Hippocampal formation (tissue), 2 donors: ENCODE results near the gene CXCR5.

ENCODE experiments used
- DNase-seq, 2 donors: peaks; one replicate each; lab custom pipeline; 2025; lab: John Stamatoyannopoulos, UW

Gene CXCR5

DNA sequence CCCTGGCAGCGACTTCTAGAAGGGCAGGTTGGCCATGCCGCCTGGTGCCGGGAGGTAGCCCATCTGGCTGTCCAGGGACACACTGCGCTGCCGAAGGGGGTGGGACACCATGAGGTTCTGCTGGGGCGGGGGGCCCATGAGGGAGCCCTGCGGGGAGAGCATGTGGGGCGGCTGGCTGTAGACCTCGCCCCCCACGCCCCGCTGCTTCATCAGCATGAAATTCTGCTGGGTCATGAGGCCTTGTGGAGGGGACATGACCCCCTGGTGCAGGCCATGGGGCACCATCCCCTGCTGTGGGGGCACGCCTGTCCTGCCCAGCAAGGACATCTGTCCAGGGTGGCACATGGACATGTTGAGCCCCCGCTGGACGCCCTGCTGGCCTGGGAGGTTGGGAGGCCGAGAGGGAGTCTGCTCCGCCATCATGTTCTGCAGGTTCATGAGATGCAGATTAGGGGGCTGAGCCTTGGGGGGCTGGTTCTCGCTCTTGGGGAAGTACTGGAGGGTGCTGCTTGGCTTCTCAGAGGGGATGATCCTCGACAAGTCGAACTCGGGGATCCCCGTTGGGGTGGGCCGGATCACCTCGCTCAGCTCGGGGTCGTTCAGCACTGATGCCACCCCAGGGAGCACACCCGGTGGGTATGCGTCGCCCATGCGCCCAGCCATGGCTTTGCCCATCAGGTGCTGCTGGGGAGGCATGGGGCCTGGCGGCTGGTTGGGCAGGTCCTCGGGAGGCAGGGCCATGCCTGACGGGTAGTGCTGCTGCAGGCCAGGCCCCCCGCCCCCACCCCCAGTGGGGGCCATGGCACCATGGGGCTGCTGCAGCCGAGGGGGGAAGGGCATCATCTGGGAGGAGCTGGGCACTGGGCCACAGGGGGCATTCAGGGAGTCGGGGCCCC is 15.0 kb downstream of the CXCR5 start:
- DNase-seq: no peak

DNA sequence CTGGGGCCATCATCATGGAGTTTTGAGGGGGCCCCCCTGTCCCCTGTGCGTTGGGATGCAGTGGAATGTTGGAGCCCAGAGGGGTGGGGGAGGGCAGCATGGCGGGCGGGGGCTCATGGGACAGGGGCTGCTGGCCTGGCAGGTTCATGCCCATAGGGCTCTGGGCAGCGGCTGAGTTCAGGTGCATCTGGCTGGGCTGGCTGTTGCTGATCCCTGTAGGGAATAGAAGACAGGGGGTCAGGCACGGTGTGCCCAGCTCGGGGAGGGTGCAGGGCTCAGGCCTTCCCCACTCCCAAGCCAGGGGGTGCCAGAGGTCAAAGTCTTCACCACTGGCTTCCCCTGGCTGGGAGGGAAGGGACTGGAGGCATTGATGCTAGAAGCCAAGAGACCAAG is 15.6 kb downstream of the CXCR5 start:
- no peak for DNase-seq

DNA sequence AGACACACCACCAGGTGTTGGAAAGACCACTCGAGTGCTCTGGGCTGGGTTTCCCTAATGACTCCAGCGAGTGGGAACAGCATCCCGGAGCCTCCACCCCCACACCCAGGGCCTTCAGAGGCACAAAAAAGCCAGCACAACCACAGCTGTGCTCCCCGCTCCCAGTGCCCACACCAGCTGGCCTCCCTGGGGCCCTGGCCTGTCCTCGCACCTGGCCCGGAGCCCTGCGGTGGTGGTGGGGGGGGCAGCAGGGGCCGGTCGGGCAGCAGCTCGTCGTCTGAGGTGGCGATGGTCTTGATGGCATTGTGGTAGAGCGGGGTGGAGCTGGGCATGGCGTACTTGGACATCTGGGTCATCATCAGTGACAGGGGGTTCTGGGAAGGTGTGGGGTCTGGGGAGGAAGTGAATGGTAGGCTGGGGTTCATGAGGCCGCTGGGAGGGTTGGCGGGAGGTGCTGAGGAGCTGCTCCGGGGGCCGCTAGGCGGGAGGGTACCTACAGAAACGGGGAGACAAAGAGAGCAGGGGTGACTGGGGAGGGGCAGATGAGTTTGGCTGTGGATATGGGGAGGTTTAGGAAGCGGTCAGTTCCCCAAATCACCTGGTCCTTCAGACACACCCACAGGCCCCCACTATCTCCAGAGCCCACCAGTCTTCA is 16.1 kb downstream of the CXCR5 start:
- DNase-seq: no peak

DNA sequence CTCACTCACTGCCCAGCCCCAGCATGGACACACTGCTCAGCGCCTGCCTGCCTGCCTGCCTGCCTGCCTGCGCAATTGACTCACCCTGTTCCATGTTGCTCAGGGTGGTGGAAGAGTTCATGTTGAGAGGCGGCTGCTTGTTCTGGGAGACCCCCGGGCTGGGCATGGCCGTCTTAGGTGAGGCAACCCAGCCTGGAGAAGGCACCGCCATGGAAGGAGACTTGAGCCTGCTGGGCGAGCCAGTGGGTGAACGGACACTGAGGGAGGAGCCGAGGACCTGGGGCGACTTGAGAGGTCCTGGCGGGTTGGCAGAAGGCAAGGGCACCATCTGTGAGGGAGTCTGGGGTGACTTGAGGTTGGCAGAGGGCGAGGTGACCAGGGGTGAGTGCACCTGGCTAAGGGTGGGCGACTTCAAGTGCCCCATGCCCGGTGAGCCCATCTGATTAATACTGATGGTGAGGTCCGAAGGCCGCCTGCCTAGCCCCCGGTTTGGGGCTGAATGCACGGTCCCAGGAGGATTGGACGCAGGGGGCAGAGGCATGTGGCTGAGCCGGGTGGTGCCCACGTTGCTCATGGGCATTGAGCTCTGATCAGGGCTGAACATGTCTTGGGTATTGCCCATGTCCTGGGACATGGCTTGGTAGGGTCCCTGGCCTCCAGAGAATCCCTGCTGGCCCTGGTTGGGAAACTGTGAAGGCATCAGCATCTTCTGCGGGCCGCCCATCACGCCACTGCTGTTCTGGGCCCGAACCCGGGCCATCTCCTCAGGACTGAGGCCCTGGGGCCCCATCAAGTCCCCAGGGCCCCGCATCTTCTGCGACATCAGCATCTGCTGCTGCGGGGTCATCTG is 17.1 kb downstream of the CXCR5 start:
- DNase-seq: no peak

DNA sequence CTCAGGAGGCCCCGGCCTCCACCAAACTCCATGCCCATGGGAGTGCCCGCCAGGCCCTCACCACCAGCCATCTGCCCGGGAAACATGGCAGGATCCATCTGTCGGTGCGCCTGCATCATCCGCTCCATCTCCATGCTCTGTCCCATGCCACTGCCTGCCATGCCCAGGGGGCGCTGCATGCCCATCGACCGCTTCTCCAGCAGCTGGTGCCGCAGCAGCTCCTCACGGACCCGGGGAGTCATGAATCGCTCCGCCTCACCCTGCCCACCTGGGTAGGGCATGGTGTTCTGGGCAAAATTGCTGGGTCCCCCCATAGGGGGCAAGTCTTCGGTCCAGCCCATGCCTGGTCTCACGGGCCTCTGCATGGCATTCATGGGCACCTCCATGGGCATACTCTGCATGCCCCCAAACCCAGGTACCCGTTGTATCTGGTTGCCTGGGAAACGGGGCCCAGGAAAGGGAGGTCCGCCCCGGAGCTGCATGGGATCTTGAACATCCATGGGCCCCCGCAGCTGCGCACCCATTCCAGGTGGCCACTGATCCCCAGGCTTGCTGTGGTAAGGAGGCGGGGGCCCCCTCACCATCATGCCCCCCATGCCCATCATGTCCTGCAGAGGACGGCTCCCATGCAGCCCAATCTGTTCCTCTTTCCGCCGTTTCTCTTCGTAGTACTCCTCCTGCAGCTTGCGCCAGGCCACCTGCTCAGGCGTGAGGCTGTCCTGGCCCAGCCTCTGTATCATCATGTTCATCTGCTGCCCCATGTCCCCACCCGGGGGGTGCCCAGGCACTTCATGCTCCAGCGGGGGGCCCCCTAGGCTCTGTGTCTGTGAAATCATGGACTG is 18.0 kb downstream of the CXCR5 start:
- DNase-seq: no peak

DNA sequence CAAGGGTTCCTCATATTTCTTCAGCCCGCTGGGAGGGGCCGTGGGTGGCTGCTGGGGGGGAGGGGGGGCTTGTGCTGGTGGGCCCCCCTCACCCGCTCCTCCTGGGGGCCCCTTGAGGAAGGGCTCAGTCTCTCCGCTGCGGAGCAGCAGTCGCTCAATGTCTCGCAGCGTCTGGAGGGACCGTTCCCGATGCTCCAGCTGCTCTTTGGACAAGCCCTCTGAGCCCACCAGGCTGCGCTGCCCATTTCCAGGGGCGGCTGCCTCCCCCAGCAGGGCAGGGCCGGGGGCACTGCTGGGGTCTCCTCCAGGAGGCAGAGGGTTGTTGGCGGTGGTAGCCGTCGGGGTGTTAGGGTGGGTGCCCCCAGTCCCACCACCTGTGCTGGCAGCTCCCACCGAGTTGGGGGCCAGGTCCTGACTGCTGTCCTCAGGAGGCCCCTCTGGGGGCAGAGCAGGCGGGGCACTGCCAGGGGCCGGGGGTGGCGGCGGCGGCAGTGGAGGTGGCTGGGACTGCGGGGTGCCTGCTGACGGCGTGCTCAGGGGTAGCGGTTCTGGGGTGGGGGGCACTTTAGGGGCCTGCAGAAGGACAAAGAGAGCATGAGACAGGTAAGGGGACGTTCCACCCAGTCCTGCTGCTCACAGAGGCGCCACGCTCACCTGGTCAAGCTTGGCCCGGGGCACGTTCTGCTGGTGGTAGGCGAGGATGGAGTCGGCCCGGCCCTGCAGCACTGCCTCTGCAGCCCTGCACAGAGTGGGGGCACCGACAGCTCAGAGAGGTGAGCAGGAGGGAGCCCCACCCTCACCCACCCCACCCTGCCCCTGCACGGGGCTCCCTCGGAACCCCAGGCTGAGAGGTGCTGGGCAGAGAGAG is 18.9 kb downstream of the CXCR5 start:
- DNase-seq: no peak

DNA sequence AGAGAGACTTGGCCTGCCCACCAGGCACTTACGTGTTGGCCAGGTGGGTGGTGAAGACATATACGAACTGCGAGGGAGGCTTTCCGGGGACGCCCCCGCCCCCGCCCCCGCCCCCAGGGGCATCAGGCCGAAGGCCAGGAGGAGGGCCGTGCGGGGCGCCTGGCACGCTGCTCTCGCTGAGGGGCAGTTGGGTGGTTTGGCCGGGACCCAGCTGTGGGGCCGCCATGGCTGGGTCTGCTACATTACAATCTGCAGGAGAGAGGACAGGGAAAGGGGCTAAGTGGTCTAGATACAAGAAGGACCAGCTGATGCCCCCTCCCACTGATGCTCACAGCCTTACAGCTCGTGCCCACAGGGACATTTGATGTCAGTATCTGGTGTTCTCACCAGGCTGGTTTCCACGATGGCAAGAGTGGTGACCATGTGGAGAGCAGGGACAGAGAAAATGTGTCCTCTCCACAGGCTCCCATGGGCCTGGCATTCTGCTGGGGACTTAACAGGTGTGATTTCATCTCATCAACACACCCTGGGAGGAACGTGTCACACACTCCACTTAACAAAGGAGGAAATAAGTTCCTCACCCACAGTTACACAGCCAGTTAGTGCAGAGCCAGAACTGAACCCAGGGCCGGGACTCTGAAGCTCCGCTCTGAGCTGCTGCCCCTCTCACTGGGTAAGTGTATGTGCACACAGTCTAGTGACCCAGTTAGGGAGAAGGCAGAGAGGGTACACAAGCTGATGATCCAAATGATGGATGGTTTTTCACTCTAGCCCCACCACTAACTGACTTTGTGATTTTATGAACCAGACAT is 19.7 kb downstream of the CXCR5 start:
- DNase-seq: no peak

DNA sequence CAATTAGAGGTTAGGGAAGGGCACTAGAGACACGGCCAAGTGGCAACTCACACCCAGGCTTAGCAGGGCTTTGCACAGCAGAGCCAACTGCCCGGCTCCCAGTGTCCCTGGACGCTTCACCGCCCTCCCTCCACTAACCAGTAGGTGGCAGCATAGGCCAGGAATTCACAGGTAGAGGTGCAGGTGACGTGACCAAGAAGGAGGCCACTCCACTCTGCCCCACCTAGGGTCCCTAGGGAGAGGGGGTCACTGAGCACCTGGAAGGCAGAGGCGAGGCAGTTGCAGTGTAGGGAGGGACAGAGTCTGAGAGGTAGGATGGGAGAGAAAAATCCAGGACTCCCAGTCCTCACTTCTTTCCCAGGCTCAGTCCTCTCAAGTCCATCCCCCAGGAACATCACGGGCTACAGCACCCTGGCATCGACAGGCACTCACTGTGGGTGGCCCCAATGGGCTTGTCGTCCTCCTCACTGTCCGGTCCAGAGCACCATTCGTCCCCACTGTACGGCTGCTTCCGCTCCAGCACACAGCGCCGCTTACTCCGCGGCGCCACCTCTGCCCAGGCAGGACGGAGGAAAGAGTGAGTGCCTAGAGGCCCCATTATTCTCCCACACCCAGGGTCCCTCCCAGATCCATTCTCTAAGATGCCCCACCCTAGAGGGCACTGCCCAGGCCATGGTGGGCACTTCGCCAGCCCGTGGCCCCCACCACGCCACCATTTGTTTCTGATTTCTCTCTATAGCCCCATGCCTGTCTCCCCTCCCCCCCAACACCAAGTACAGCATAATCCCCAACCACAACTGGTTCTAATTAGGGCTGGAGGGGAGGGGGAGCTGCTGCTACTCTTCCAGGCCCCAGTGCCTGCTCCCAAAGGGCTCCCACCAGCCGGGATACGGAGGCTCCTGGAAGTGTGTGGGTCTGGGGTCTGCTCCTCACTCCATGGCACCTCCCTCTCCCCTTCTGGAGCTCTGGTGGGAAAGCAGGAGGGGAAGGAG is 23.7 kb downstream of the CXCR5 start:
- peak; percentile 62 to 82 for DNase-seq

DNA sequence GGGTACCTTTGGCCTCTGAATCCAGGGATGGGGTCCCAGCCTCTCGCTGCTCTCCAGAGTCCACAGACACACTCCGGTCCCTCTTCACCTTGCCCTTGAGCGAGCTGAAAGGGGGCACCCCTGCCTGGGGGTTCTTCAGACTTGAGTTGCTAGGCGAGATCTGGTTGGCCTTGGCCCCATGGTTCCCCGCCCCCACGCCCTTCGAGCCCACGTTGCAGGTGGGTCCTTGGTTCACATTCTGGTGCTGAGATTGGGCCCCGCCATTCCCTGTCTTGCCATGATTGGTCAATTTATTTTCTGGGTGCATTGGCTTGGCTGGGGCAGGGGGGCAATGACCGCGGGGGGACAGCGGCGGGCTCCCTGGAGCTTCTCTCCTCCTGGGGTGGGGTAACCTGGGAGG is 24.6 kb downstream of the CXCR5 start:
- DNase-seq: no peak

DNA sequence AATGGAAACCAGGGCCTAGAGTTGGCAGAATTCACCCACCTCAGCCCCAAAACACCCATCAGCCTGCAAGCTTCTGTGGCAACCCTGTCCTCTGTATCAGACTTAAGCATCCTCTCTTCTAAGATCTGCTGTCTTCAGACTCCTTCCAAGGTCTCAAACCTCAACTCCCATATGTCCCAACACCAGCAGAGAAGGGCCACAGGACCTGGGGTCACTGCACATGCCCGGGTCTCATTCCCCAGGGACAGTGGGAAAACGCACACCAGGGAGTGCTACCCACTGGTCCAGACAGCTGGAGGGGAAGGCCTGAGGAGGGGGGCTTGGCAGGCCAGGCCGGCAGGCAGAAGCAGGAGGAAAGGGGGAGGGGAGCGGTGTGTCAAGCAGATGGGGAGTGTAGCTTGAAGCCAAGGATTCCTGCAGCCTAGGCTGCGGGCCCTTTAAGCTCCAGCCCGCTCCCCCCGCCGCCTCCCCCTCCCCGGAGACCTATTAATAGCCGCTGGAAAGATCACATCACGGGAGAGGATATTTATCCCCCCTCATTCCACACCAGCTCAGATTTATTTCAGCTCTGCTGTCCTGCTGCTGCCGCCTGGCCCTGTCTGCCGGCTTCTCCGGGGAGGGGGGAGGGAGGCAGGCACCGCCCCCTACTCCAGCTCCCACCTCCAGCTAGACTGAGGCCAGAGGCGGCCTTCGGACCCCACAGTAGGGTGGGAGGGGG is 25.4 kb downstream of the CXCR5 start:
- DNase-seq: peak; percentile 41 to 71

DNA sequence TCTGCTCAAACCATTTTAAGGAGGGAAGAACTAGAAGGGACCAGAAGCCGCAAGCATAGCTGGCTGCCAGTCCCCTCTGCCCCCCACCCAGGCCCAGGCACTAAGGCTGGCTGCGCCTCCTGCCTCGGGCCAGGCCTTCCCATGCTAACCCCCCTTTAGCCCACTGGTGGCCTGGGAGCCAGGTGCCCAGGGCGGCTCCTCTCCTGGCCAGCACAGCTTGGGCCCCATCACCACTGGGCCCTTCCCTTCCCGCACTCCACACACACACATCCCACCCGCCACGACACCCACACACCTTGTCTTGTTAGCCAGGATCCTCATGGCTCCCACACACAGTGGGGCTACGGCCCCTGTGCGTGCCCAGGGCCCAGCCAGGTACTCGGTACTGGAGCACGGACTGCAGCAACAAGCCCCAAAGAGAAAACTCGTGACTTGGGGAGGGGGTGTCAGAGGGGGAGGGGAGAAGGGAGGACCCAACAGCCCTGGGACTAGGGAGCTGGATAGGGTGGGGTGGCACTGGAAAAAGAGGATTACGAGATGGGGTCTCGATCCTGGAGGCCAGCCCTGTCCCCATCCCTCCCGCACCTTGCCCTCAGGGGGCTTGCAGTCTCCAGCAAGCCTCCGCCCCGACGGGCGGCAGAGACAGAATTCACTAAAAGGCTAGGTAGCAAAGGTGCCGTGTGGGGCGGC is 26.1 kb downstream of the CXCR5 start:
- no peak for DNase-seq

DNA sequence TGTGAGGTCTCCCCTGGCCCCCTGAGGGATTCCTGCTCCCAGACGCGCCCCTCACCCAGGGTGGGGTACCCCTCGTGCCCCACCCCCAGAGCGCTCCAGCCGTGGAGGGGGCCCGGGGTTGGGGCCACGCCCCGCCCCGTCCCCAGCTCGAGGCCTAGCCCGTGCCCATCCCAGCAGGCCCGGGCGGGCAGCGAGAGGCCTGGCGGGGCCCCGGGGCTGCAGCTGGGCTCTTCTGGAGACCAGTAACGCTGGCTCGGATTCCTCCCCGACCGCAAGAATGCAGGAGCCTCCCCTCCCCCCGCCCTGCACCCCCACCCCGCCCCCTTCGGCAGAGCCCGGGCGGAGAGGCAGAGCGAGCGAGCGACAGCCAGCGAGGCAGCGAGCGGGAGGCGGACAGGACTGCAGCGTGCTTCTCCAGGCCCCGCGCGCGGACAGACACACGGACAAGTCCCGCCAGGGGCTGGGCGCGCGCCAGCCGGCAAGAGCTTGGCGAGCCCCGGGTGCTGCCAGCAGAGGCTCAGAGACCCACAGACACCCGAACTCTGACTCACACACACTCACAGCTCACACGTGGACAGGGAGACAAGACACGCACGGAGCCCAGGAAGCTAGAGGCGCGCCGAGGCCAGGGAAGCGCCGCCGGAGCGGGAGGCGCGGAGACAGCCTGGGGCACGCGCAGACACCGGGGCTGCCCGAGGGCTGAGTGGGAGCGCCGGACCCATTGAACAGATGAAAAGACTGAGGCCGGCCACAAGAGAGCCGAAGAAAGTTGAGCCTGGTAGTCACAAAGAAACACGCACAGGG is 26.8 kb downstream of the CXCR5 start:
- peak; percentile 44 to 67 for DNase-seq

DNA sequence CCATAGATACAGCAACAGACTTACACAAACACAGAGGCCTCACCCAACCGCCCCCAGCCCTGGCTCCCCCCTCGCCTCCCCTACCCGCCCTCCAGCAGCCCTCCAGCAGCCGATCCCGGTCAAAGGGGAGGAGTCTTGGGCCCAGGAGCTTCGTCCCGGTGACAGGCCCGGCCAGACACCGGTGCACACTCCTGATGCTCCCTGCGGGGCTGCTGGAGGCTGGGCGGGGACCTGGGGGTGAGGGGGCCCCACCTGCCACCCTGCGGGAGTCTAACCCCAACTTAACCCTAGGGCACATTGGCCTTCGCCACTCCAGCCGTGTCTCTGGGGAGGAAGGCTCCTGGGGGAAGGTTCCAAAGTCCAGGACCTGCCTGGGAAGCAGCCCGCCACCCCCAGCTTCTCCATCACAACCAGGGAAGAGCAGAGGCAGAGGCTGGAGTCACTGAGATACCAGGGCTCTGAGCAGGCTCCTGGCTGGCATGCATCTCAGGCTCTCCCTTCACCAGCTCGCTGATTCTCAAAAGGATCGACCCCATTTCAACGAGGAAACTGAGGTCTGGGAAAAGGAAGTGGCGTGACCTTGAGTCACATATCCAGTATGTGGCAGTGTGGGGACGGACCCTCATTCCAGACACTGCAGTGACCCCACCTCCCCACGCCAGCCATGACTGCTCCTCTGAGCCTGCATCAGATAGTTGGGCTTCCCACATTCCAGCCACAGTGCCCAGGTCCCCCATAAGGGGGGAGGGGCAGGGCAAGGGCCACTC is 27.6 kb downstream of the CXCR5 start:
- no peak for DNase-seq

DNA sequence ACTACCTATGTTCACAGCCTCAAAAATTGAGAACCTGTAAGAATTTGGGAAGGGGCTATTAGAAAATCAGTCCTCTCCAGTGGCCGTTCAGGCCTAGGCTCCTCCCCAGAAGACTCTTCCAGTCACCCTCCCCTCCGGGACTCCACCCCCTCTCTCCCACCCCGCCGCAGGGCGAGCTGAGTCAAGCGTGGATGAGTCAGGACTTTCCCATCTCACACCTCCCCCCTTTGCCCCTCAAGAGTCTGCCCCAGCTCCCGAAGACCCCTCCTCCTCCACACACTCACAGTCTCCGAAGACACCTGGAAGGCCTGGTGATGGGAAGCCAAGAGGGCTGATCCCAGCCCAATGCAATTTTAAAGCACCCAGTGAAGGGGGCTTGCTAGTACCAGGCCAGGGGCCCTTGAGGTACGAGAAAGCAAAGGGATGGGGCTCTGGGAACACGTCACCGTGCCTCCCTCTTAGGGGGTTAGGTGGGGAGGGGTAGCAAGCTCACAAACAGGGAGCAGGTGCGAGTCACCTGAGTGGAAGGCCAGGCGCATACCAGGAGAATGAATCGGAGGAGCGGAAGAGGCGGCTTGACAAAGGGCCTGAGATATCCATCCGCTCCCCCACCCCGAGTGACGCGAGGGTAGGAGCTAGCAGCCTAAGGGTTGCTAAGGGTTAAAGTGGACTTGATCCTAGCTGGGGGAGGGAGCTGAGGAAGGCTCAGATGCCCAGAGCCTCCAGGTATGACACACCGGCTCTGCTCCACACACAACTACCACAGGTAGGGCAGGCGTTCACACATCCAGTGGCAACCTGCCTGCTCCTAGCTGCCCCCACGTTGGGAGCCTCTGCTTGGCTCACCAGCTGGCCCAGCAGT is 28.4 kb downstream of the CXCR5 start:
- DNase-seq: no peak
